NCI-H2171 treated with DMSO at 0.1 percent for 48 hours (cell line): ENCODE results near the gene GABRD.

ENCODE experiments used
- DNase-seq: peaks from one replicate; lab custom pipeline; 2025; lab: John Stamatoyannopoulos, UW

GABRD gene

DNA sequence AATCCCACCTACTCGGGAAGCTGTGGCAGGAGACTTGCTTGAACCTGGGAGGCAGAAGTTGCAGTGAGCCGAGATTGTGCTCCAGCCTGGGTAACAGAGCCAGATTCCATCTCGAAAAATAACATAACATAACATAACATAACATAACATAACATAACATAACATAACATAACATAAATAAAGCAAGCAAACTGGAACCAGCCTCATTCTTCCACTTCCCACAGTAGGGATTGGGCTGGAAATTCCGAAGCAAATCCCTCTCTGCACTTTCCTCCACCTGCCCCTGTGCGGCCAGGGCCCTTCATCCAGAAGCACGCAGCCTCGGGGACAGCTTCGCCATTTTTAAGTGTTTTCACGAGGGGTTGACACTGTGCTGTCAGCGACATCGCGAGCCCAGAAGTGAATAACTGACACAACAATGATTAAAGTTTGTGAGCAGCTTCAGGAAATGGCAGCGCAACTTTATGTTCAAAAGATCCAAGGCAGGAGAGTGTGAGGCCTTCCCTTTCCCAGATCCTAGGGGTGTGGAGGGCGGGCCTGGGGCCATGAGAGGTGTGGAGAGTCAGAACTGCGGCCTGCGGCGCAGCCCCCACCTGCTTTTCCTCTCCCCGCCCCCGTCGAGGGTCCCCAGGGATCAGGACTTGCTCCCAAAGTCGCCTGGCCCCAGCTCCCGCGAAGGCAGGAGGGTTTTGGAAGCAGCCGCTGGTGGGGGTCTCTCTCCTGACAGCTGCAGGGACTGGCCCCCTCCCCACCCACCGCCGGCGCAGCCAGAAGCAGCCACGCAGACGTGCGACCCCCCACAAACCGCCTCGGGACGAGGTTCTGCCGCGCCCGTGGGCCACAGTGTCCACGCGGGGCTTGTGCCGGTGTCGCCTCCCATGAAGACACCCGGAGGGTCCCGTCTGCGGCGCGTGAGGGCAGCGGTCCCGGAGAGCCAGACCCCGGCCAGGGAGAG is 651 bp upstream of the GABRD start:
- DNase-seq, result no peak

DNA sequence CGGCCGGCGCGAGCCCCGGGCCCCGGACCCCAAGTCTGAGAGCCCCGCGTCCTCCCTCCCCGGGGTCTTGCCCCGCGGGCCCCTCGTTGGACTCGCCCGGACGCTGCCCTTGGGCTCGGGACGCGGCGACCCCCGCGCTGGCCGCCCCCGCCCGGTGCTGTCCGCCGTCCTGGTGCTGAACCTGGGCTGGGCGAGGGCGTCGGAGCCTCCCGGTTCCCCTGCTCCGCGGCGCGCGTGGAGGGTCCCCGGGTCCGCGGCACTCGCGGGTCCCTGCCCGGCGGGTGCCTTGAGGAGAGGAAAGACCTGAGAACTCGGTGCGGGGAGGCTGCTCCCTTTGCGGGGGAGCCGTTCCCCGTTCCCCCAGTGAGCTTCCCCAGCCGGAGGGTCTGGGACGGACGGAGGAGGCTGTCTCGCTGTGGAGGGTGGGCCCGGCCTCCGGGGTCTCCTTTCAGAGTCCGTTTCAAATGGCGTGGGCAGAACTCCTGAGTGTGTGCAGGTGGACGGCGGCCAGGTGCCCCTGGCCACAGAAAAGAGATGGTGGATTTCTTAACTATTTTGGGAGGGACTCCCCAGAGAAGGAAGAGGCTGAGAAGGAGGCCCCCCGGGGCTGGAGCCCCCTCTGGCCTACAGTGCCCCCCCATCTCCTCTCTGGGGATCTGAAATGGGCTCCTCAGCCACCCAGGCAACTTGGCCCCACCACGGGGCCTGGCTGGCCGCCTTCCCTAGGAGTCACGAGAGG is 595 bp downstream of the GABRD start:
- DNase-seq, result no peak

DNA sequence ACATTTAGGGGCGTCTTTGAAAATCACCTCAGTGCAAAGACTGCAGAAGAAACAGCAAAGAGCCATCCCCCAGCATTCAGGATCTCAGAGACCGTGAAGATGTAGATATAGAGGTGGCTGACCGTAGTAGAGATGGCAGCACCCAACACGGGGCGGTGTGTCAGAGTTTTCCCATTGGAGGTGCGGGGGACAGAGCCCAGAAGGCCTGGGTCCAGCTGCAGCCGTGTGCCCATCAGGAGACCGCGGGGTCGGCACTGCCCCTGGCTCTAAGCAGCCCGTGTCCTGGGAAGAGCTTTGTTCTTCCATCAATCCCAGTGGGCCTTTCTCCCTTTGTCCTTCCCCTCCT is 1.1 kb downstream of the GABRD start:
- no peak for DNase-seq

DNA sequence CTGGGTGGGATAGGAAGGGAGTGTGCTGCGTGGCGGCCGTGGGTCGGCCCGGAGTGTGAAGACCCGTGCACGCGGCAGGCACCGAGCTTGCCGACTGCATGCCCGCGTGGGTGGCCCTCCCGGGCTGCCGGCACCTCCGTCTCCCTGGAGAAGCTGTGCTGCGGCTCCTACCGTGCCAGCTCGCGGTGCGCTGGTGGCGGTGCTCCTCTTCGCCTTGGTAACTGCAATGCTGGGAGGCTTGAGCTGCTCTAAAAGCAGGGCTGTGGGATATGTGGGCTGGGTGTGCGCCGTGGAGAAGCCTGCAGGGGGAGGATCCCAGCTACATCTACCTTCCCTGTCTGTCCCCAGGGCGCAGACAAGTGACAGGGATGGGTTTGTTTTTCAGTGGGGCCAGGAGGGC is 2.4 kb downstream of the GABRD start:
- no peak for DNase-seq

DNA sequence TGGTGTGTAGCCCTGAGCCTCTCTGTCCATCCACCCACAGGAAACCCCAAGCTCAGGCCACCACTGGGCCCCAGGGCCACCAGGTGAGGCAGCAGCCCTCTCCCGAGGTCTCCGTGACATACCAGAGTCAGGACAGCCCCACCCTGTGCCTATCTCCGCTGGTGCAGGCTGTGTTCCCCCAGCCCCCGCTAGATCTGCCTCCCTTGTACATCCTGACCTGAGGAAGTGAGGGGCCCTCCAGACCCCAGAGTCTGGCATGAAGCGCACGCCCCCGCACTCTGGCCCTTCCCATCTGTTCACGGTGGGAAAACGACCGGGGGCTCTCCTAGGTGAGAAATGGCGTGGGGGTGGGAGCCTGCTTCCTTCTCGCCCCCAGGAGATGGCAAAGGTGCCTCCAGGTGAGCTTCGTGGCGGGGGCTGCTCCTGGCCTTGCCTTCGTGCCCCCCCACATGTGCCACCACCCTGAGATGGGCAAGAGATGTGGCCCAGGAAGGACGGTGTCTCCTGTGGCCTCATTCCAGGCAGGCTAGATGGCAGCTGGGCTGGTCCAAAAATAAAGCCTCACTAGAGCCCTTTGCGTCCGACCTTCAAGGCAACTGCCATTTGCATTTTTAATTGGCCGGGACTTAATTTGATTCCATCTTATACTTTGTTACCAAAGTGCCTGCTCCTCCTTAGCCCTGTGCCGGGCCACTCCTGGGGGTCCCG is 3.1 kb downstream of the GABRD start:
- DNase-seq, result no peak

DNA sequence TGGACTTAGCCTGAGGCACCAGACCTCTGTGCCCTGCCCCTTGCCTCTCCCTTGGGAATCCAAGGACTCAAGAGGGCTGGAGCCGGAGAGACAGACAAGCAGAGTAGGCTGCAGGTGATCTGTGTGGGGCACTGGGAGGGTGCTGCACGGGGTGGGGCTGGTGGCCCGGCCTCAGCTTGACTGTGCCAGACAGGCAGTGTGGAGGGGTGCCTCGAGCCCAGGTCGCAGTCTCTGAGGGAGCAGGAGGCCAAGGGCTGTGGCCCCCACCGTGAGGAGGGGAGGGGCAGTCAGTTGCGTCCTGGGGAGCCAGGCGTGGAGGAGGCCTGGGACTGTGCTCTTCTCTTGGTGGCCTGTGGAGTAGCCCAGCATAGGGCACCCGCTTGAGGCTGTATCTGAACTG is 4.0 kb downstream of the GABRD start:
- DNase-seq, result no peak

DNA sequence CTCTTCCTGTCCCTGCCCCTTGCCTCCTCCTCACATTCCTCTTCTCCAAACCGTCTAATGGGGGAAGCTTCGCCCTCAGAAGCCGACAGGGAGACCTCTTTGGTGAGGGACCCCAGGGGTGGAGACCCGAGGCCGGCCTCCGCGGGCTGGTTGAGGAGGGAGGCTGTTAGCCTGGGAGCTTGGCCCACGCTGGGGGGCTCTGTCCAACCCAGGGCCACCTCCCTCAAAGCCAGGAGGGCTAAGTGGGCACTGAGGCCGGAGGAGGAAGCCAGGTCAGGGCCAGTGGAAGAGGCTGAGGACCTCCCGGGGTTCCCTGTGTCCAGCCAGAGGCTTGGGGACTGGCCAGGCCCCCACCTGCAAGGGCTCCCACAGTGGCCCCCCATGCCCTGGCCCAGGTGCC is 5.3 kb downstream of the GABRD start:
- DNase-seq, result no peak

DNA sequence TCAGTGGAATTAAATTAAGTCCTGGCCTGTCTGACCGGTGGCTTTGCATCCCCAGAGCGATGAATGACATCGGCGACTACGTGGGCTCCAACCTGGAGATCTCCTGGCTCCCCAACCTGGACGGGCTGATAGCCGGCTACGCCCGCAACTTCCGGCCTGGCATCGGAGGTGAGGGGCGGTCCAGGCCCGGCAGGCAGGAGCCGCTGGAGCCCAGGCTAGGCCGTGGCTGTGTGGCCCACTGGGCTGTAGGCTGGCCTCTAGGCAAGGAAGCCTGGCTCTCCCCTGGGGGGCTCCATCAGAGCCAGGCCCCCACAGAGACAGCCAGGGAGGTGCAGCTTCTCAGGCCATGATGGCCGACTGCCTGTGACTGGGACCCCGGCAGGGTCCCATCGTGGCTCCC is 5.7 kb downstream of the GABRD start:
- DNase-seq, result no peak

DNA sequence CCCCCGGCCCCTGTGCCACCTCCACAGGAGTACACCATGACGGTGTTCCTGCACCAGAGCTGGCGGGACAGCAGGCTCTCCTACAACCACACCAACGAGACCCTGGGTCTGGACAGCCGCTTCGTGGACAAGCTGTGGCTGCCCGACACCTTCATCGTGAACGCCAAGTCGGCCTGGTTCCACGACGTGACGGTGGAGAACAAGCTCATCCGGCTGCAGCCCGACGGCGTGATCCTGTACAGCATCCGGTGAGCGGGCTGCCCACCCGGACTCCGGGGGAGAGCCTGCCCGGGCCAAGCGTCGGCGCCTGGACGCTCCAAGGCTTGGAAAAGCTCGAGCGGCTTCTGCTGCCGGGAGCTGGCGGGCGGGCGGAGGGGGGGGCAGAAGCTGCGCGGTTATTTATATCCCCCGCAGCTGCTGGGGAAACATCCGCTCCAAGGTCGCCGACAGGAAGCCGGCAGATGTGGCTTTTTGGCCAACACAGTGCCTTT is 6.4 kb downstream of the GABRD start:
- DNase-seq, result no peak

DNA sequence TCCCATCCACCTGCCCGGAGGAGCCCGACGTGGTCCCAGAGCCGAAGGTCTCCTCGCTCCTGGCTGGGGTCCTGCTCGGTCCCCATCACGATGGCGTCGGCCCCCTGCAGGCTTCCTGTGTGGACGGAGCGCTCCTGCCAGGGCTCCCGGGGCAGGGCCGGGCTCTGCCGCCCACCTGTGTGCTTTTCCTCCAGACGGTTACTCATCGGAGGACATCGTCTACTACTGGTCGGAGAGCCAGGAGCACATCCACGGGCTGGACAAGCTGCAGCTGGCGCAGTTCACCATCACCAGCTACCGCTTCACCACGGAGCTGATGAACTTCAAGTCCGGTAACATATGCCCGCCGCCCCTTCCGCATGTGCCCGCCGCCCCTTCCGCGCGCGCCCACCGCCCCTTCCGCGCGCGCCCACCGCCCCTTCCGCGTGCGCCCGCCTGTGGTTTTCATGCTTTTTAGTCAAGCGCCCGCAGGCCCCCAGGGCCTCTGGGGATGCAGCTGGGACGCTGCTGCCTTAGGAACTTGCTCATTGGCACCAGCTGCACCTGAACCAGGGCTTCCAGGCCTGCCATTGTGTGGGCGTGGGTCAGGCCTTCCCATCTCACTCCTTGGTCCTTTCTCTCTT is 8.9 kb downstream of the GABRD start:
- DNase-seq, result no peak

DNA sequence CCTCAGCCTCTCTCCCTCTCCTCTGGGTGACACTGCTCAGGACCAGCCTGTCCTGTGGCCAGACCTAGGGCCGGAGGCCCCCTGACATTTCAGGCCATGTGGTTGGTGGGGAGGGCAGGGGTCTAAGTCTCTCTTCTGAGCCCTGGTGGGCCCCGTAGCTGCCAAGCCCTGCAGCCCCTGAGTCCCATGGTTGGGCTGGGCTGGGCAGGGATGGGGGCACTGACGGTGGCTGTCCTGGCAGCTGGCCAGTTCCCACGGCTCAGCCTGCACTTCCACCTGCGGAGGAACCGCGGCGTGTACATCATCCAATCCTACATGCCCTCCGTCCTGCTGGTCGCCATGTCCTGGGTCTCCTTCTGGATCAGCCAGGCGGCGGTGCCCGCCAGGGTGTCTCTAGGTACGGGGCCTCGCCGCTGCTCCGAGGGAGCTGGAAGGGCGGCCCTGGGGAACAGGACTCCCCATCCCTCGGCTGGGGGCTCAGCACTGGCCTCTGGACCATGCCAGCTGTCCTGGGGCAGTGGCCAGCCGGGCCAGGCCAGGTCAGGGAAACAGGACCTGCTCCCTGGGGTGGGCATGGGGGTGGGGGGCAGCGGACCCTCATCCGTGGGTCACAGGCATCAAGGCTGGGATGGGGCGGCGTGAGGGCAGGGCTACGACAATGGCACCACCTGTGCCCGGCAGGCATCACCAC is 9.9 kb downstream of the GABRD start:
- DNase-seq, result no peak

DNA sequence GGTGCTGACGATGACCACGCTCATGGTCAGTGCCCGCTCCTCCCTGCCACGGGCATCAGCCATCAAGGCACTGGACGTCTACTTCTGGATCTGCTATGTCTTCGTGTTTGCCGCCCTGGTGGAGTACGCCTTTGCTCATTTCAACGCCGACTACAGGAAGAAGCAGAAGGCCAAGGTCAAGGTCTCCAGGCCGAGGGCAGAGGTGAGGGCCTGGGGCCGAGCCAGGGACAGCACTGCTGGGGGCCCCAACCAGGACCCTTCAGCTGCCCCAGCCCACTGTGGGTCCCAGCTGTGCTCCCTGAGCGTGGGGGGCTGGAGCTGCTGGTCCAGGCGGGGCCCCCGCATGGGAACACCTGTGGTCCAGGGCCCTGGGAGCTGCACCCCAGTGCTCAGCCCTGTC is 10.4 kb downstream of the GABRD start:
- DNase-seq, result no peak

DNA sequence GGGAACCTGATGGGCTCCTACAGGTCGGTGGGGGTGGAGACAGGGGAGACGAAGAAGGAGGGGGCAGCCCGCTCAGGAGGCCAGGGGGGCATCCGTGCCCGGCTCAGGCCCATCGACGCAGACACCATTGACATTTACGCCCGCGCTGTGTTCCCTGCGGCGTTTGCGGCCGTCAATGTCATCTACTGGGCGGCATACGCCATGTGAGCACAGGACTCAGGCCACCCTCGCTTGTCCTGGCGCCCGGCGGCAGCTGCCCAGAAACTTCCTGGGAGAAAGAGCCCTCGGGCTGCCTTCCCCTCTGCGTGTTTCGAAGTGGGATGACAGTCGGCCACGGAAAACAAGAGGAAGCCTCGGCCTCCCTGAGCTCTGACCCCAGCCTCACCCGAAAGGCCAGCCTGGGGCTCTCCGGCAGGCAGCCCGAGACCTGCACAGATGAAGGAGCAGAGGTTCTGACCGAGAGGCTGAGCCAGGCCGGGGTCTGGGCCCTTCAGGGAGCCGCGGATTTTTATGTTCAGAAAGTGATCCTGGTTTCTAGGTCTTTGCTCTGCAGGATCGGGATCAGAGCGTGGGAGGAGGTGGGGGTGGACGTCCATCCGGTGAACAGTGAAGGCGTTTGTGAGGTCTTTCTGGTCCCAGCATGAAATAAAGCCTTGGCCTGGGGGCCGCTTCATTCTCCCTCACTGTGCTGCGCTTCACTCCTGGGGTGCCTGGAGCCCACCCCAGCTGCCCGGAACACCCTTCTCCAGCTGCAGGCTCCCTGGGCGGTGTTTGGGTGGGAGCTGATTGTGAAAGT is 11.1 kb downstream of the GABRD start:
- no peak for DNase-seq

DNA sequence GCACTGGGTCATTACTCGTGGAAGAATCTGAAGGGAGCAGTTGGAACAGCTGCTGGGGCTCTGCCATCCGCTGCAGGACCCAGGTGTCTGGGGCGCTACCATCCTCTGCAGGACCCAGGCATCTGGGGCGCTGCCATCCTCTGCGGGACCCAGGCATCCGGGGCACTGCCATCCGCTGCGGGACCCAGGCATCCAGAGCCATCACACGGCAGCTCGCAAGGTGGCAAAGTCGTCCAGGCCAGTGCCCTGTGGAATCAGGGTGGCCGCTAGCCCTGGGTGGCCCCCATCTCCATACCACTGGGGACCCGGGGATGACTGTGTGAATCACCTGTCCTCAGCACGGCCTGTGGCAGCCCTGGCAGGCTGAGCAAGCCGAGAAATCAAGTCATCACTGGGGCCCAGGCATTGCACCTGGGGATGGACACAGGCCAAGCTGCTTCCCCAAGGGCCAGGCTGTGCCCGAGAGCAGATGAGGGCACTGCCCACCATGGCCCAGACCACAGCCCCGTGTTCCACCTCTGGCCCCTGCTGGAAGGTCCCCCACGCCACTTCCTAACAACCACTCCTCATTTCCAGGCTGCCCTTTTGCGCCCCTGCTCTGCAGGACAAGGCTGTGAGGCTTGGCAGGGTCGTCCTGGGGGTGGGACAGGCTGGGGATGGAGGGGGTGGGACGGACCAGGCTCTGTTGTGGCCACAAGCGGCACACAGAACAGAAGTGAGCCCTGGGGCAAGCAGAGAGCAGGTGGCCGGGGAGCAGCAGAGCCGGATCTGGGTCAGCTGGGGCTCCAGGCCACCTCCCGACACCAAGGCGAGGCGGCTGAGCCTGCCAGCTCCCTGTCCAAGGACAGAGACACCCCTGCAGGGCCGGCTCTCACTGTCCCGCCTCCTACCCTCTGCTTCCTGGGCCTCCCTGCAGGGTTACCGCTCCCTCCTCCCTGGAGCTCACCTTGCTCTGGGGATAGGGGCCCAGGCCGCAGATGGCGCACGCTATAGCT is 12.7 kb downstream of the GABRD start:
- no peak for DNase-seq

DNA sequence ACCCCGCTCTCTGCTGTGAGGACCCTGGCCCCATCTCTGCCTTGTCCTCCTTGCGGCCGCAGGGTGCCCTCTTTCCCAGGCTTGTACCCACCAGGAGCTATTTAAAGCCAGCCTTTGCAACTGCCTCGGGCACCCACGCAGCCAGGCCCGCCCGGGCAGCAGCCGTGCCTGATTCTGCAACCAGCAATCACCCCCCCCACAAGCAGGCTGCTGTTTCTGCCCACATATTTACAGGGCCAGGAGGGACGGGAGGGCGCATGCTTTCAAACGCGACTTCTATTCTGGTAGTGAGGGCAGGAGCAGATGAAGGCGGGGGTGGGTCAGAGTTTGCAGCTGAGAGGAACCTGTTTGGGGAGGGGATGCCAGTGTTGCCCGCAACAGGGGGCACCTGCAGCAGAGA is 13.6 kb downstream of the GABRD start:
- DNase-seq, result no peak

DNA sequence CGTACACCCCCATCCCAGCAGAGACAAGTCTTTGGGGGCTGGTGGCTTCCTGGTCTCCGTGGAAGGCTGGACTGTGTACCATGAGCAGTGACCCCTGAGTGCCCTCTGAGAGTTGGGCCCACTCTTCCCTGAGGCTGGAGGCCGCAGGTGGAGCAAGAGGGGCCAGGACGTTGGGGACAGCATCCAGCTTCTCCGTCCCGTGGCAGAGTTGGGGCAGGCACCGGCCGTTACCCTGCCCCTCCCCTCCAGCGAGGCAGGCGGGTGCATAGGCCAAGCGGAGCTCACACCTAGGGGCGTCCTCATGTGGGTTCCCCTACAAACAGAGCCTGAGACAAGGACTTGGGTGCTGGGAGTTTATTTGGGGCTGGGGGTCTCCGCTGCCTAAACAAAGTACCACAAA is 14.0 kb downstream of the GABRD start:
- DNase-seq, result no peak

DNA sequence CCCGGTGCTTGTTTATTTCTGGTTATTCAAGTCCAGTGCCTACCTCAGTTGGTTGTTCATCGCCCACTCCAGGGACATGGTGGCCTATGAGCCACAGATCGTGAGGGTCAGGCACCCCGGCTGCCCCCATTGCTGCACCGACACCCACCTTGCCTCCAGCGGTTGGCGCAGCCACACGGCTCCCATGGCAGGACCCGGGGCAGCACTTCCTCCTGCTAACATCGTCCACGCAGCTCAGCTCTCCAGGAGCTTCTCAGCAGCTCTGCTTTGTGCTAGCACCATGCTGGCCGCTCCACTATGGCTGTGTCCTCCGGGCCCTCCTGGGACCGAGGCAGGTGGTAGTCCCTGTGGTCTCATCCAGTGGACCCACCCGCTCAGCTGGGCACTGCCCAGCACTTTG is 17.1 kb downstream of the GABRD start:
- DNase-seq, result no peak

DNA sequence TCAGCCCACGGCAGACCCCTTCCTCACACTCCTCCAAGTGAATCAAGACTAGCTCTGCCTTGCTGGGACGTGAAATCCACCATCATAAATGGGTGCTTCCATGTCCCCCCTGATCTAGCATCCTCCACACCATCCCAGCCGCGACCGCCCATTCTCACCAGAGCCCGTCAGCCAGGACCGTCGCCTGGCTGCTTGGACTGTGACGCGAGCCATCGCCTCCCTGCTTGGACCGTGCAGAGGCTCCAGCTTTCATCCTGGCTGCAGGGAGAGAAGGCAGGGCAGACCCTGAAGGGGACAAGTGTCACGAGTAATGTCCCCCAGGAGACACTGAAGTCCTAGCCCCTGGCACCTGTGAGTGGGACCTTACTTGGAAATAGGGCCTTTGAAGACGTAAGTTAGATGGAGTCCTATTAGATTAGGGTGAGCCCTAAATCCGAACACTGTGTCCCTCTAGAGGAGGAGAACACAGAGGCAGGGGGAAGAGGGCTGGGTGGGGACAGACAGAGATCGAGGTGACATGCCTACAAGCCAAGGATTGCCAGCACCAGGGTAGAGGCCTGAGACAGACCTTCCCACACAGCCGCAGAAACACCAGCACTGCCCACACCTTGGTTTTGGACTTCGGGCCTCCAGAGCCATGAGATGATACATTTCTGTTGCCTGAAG is 18.3 kb downstream of the GABRD start:
- no peak for DNase-seq

DNA sequence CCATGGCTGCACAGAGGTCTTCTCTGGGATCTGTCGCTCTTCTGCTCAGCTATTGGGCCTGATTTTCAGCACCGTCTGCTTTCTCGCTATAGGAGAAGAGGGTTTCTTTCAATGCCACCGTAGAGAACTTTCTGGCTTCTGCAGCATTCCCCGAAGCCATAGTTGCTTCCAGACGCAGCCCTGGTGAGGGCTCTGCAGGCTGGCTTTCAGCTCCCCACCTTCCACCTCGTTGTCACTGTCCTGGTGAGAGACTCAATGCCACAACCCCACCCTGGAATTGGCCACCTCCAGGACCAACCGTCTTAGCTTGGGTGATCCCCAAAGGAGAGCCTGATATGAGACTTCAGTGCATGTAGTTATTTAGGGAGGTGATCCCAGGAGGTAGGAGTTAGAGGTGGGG is 19.1 kb downstream of the GABRD start:
- no peak for DNase-seq
